HG03139 (cell line): Measurements from ENCODE around the gene SLC2A2.

Source experiments
- ATAC-seq: cut with Tn5 transposase; IDR thresholded peaks from one replicate; pipeline ENCODE4 v1.9.1; 2021; ENCODE audit not compliant: unreplicated experiment

SLC2A2 gene

GRCh38 chr3:171038342-171038741 is 11.8 kb upstream of the SLC2A2 start:
- ATAC-seq, result no peak

GRCh38 chr3:171028779-171029232 is 2.3 kb upstream of the SLC2A2 start:
- no peak for ATAC-seq

- peak; percentile 58 for ATAC-seq
These were observed 1.7 kb upstream of the SLC2A2 start for GRCh38 chr3:171028025-171028778.

- no peak for ATAC-seq
These were observed 3.0 kb downstream of the SLC2A2 start for GRCh38 chr3:171023566-171023965.

- ATAC-seq, result no peak
These were observed 5.1 kb downstream of the SLC2A2 start for GRCh38 chr3:171021377-171021776.

GRCh38 chr3:171018156-171018935 is 8.2 kb downstream of the SLC2A2 start:
- no peak for ATAC-seq

GRCh38 chr3:171013822-171014748 is 12.4 kb downstream of the SLC2A2 start:
- ATAC-seq, result no peak

GRCh38 chr3:171011873-171012336 is 14.6 kb downstream of the SLC2A2 start:
- ATAC-seq, result no peak

GRCh38 chr3:171011109-171011872 is 15.2 kb downstream of the SLC2A2 start:
- ATAC-seq, result no peak

- no peak for ATAC-seq
These were observed 19.2 kb downstream of the SLC2A2 start for GRCh38 chr3:171007316-171007715.

GRCh38 chr3:171005648-171006047 is 20.9 kb downstream of the SLC2A2 start:
- no peak for ATAC-seq

GRCh38 chr3:171001957-171002694 is 24.4 kb downstream of the SLC2A2 start:
- ATAC-seq, result peak; percentile 64

GRCh38 chr3:171001250-171001893 is 25.1 kb downstream of the SLC2A2 start:
- no peak for ATAC-seq

- no peak for ATAC-seq
These were observed 26.2 kb downstream of the SLC2A2 start for GRCh38 chr3:171000281-171000680.

GRCh38 chr3:170999737-171000242 is 26.7 kb downstream of the SLC2A2 start:
- ATAC-seq, result no peak

GRCh38 chr3:170997961-170998913 is 28.3 kb downstream of the SLC2A2 start:
- no peak for ATAC-seq

GRCh38 chr3:170992854-170993253 is 33.7 kb downstream of the SLC2A2 start:
- no peak for ATAC-seq

- ATAC-seq, result no peak
These were observed 34.9 kb downstream of the SLC2A2 start for GRCh38 chr3:170991664-170992063.
